Activated CD4-positive, alpha-beta T cell treated with anti-CD3 and anti-CD28 coated beads, Interleukin-2, amount 50 U/mL, for 4 hours (primary cell): ENCODE data around the gene FANCE.
A peak's percentile ranks its signal among the peaks of the same experiment; 100 is the strongest.

Experiments
- DNase-seq, 2 experiments: peaks; one replicate each; pipeline ENCODE4 v3.0.0-alpha.2; 2020

Gene FANCE

DNA sequence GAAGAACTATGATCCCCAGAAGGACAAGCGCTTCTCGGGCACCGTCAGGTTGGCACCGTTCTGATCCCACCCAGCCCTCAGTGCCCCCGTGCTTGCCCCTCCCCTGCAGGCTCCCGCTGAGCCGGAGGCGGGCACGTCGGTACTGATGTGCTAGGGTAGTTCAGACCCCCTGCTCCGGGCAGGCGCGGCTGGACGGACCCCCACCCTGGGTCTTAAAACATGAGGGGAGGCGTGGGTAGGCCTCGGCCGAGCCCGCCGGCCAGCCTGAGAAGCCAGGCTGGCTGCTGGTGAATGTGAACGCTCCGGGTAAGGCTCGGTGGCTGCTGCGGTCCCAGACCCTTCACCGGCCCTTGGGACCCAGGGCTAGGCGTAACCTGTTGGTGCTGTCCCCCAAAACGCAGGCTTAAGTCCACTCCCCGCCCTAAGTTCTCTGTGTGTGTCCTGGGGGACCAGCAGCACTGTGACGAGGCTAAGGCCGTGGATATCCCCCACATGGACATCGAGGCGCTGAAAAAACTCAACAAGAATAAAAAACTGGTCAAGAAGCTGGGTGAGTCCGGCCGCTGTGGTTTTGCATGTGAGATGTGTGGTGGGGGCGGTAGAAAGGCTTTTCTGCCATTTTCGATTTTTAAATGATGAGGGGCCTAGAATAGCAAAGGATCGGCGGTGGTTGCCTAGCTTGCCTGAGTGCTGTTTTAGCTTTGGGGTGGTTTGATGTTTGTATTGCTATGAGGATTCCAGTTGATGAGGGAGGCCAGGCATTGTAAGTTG, 17.0 kb downstream of the FANCE start:
- peak in 1 of 2 experiments; percentile 39 for DNase-seq

GRCh38 chr6:35469751-35470662, 17.9 kb downstream of the FANCE start:
- DNase-seq: no peak

GRCh38 chr6:35470663-35471120, 18.6 kb downstream of the FANCE start:
- DNase-seq: no peak

- no peak for DNase-seq
Measured at GRCh38 chr6:35471836-35472345, 19.8 kb downstream of the FANCE start.

- DNase-seq: no peak
Measured at GRCh38 chr6:35473075-35473849, 21.1 kb downstream of the FANCE start.

GRCh38 chr6:35473850-35474130, 21.7 kb downstream of the FANCE start:
- no peak for DNase-seq

DNA sequence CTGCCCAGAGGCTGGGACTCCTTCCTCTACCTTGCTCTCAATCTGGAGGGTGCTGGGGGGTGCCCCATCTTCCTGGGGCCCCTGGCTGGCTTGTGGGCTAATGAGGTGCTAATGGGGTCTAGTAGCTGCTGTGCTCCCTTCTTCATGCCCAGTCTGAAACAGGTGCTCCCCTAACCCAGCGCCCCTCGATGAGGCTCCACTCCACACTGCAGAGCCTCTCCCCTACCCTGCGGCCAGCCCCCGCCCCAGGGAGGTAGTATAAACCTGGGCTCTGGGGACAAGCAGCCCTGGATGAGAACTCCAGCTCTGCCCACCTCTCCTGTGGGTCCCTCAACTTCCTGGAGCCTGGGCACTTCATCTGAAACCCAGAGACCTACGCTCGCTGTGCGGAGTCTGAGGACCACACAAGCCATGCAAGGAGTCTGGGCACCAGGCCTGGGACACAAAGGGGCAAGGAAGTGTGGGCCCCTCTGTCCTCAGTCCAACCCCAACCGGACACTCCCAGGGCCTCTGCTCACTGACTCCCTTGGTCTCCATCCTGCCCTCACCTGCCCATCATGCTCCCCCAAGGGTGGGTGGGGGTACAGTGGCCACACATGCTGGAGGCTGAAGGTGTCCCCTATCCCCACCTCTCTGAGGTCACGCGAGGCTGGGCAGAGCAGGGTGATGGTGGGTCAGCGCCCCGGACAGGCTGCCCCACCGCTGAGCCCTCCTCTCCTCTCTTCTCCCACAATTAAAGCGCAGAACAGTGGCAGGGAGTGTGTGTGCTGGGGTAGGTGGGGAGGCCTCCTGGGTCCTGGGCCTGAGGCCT, 22.2 kb downstream of the FANCE start:
- DNase-seq: no peak

DNA sequence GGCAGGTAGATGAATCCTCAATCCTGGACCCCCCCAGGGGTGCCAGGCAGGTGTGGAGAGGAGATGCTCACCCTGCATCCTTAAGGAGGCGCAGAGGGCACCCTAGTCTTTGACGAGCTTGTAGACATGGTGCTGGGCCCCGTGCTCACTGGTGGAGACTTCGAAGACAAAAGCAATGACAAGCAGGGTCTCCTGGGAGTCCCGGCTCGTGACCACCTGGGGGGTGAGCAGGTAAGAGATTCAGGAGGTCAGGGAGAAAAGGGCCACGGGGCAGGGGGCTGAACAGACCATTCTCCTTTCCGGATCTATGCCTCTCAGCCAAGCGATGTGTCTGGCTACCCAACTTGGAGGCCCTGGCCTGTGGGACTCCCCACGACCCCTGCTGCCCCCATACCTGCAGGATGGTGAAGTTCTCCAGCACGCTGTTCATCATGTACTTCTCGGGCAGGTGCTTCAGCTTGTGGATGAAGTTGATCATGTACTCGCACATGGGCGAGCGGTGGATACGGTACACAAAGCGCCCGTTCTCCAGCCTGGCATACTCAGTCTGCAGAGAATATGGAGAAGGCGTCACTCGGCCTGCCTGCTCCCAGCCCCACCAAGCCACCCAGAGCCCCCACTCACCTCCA, 22.9 kb downstream of the FANCE start:
- DNase-seq: no peak

DNA sequence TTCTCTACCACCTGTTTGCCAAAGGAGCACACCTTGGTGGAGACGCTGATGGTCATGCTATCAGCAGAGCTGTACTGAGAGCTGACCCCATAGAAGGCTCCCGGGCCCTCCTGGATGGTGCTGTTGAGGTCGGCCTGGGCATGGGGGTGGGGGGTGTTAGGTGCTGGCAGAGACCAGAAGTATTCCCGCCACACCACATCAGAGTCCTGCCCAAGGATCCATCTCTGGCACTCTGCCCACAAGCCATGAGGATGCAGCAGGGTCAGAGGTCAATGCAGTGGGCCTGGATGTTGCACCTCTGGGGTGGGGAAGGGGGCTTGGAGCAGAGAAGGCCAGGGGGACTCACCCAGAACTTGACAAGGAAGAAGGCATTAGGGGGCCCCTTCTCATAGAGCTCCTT, 23.4 kb downstream of the FANCE start:
- no peak for DNase-seq

GRCh38 chr6:35476004-35476403, 23.9 kb downstream of the FANCE start:
- no peak for DNase-seq

GRCh38 chr6:35477028-35477427, 24.9 kb downstream of the FANCE start:
- DNase-seq: no peak

DNA sequence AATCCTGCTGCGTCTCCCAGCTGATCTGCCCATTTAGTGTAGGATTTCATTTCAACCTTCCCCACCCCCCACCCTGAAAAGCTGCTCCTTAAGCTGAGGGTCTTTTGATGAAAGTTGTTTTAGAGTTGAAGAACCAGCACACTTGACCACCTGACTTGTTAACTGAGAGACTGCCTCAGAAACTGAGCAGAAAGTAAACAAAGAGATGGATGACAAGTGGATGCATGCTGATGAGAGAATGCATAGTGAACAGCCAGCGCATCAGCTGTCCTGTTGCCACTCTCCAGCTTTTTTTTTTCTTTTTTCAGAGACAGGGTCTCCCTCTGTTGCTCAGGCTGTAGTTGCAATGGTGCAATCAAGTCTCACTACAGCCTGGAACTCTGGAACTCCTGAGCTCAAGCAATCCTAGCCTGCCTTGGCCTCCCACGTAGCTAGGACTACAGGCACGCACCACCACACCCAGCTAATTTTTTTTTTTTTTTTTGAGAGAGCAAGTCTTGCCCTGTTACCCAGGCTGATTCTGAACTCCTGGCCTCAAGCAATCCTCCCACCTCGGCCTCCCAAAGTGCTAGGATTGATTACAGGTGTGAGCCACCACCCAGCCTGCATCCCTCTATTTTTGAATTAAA, 25.5 kb downstream of the FANCE start:
- DNase-seq: no peak

GRCh38 chr6:35478259-35478658, 26.1 kb downstream of the FANCE start:
- DNase-seq: no peak

- no peak for DNase-seq
Measured at GRCh38 chr6:35480176-35480575, 28.0 kb downstream of the FANCE start.

DNA sequence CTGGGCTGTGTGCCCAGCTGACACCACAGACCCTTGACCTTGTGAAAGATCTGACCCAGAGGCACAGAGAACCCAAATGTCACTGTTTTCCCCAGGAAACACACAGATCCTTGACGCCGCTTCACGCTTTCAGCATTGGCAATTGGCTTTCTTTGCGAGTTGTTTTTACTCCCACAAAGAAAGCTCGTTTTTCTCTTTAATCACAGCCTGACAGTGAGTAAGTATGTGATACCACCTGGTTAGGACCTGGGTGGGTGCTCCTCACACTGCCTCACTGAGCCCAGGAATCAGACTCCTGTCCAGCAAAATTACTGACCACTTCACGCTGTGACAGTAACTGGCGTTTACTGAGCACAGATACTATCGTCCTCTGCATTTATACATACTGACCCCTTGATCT, 29.1 kb downstream of the FANCE start:
- no peak for DNase-seq

- no peak for DNase-seq
Measured at GRCh38 chr6:35483062-35483461, 30.9 kb downstream of the FANCE start.

DNA sequence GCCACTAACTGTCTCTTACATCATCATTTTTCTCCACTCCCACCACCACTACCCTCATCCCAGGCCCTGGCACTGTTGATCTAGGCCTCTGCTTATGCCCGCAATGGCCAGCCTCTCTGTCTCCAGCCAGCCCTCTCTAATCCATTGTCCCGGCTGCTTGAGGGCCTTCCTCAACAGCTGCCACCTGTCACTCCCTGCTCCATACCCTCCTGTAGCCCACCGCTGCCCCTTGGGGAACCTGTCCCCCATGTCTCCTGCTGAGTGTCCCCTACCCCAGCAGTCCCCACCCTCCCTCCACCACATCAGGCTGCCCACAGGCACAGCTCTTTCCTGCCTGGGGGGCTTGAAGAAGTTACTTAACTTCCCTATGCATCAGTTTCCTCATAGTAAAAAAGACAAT, 31.4 kb downstream of the FANCE start:
- no peak for DNase-seq

DNA sequence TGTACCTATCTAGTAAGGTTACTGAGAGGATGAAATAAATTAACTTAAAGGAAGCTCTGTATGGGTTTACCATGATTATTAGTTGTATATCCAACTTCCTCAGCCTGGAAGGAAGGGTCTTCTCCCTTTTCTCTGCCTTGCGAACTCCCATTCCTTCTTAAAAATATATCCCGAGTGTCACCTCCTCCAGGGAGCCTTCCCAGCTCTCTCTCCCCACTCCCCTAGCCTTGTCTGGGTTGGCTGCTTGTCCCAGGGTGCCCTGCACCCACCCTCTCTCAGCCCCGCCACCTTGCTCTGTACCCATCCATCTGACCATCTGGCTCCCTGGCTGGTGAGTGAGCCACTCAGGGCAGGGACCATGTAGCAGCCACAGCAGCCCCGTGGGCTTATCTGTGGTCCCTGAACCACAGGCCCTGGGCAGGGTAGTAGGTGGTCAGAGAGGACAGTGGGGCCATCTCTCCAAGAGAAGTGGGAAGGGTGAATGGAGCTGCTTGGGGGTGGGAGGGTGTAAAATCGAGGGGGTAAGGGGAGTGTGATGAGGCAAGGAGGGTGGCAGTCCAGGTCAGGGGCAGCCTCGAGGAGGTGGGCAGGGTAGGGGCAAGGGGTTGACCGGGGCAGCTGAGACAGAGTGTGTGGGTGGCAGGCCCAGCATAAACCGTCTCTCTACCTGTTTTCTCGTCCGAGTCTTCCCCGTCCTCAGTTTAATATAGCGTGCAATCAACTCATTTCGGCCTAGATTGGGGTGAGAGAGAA, 31.9 kb downstream of the FANCE start:
- DNase-seq: no peak

GRCh38 chr6:35484921-35485392, 32.8 kb downstream of the FANCE start:
- no peak for DNase-seq

DNA sequence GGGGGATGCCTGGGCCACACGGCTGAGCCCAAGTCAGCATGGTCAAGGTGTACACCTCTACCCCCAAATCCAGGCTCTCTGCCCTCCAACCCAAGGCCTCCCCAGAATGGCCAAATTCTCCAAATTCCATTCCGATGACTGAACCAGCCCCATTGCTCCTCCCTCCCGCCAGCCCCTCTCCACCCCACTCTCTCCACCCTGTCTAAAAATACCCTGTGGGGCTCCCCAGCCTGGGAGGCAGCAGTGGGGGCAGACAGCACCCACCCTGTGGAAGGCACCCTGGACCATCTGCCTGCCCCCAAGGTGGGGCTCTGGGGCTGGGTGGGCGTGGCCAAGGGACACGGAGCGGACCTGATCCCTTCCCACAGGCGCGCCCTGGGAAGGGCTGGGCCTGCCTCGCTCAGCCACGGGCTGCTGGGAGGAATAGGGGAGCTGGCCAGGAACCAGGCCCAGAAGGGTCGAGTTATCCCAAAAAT, 33.3 kb downstream of the FANCE start:
- DNase-seq: no peak
